HG02943 (cell line): ENCODE measurements around the gene DZIP1.

ENCODE experiments used
- ATAC-seq: cut with Tn5 transposase; IDR thresholded peaks from one replicate; pipeline ENCODE4 v1.9.1; 2021; ENCODE audit warnings: mild to moderate bottlenecking, low read depth, moderate library complexity; ENCODE audit not compliant: unreplicated experiment

Gene DZIP1

GRCh38 chr13:95552208-95552538 lies 92.3 kb downstream of the DZIP1 start:
- ATAC-seq: no peak

GRCh38 chr13:95547531-95548167 lies 96.9 kb downstream of the DZIP1 start:
- ATAC-seq: no peak

GRCh38 chr13:95546919-95547318 lies 97.6 kb downstream of the DZIP1 start:
- ATAC-seq: no peak

- ATAC-seq: no peak
Observed at GRCh38 chr13:95544293-95544692, 100.2 kb downstream of the DZIP1 start.

DNA sequence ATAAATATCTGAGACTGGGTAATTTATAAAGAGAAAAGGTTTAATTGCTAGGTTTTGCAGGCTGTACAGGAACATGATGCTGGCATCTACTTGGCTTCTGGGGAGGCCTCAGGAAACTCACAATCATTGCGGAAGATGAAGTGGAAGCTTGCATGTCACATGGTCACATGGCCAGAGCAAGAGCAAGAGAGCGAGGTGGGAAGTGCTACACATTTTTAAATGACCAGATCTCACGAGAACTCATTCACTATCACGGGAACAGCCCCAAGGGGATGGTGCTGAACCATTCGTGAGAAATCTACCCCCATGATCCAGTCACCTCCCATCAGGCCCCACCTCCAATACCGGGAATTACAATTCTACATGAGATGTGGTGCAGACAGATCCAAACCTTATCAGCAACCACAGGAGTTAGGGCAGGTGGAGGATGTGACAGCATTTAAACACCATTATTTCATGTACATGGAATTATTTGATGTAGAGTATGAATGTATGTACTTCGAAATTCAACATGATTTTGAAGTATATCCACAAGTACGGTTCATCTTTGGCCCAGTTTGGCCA lies 102.5 kb downstream of the DZIP1 start:
- no peak for ATAC-seq

GRCh38 chr13:95541308-95541707 lies 103.2 kb downstream of the DZIP1 start:
- ATAC-seq: no peak

DNA sequence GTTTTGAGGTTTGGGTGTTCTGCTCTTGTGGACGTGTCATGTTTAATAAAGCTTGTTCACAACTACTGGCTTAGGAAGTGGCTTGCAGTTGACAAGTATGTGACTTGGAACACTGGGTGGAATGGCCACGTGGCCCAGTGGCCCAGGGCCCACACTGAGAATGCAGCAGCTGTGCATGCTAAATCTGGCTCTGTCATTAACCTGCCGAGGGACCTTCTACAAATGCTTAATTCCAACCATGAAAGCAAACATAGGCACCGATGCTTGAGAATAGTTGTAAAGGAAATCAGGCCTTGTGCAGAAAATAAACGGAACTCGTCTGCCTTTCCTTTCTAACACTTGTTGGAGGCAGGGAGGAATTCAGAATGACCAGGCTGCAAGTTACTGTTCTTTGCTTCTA lies 103.6 kb downstream of the DZIP1 start:
- no peak for ATAC-seq

GRCh38 chr13:95536632-95537241 lies 107.8 kb downstream of the DZIP1 start:
- no peak for ATAC-seq

- ATAC-seq: no peak
Observed at GRCh38 chr13:95535243-95535642, 109.3 kb downstream of the DZIP1 start.

- no peak for ATAC-seq
Observed at GRCh38 chr13:95533545-95534160, 110.9 kb downstream of the DZIP1 start.

- no peak for ATAC-seq
Observed at GRCh38 chr13:95530178-95530577, 114.3 kb downstream of the DZIP1 start.
